GM21529 (cell line): ENCODE results near the gene BCAS4.
"Not testable (repeated sequence)": the region's sequence is repeated elsewhere in the genome, so short reads cannot be mapped to it uniquely, and the experiment has no call there.

Source experiments
- ATAC-seq: cut with Tn5 transposase; IDR thresholded peaks from one replicate; pipeline ENCODE4 v1.9.1; 2021; ENCODE audit not compliant: unreplicated experiment

Gene BCAS4

GRCh38 chr20:50771419-50772080 is 23.3 kb upstream of the BCAS4 start:
- not testable (repeated sequence) for ATAC-seq

GRCh38 chr20:50772420-50773185 is 22.3 kb upstream of the BCAS4 start:
- ATAC-seq, result no peak

DNA sequence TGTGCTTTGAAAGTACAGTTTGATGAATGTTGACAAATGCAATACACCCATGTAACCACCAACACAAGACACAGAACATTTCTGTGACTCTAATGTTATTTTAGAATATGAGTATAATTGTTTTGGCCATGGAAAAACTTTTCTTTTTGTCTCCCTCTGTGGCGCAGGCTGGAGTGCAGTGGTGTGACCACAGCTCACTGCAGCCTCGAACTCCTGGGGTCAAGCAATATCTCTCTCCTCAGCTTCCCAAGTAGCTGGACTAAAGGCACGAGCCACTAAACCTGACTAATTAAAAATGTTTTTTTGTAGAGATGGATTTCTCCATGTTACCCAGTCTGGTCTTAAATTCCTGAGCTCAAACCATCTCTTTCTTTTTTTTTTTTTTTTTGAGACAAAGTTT is 20.3 kb upstream of the BCAS4 start:
- ATAC-seq, result no peak

DNA sequence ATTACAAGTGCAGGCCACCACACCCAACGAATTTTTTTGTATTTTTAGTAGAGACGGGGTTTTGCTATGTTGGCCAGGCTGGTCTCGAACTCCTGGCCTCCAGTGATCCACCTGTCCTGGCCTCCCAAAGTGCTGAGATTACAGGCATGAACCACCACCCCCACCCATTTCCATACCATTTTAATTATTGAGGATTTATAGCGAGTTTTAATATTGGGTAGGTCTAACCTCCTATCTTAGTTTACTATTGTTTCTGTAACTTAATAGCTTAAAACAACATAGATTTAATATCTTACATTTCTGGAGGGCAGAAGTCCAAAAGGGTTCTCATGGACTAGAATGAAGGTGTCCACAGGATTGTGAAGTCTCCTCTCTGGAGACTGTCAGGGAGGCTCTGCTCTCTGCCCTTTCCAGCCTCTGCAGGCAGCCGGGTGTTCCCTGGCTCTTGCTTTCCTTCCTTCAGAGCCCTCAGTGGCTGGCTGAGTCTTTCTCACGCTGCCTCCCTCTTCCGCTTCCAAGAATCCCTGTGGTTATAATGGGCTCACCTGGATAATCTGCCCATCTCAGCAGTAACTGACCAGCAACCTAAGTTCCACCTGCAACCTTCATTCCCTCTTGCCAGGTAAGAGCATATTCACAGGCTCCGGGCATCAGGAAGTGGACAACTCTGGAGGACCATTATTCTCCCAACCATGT is 18.6 kb upstream of the BCAS4 start:
- ATAC-seq, result no peak

- ATAC-seq, result no peak
Observed at GRCh38 chr20:50777373-50777772, 17.5 kb upstream of the BCAS4 start.

DNA sequence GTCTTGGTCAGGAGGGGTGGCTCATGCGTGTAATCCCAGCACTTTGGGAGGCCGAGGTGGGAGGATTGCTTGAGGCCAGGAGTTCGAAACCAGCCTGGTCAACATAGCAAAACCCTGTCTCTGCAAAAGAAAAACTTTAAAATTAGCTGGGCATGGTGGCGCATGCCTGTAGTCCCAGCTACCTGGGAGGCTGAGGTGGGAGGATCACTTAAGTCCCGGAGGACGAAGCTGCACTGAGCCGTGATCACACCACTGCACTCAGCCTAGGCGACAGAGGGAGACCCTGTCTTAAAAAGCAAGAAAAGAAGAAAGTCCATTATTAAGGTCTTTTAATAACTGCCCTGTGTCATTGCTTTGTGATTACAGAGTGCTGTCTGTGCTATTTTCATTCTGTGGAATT is 15.9 kb upstream of the BCAS4 start:
- ATAC-seq, result not testable (repeated sequence)

DNA sequence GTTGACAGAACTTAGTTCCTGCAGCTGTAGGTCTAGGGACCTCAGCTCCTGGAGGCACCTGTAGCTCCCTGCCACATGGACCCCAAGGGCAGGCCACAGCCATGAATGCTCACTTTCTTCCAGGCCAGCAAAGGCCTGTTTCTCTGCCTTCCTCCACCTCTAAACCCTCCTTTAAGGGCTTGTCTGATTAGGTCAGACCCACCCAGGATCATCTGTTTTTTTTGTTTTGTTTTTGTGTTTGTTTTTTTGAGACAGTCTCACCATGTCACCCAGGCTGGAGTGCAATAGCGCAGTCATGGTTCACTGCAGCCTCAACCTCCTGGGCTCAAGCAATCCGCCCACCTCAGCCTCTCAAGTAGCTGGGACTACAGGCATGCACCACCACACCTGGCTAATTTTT is 11.5 kb upstream of the BCAS4 start:
- ATAC-seq, result no peak

- no peak for ATAC-seq
Observed at GRCh38 chr20:50783903-50784302, 11.0 kb upstream of the BCAS4 start.

DNA sequence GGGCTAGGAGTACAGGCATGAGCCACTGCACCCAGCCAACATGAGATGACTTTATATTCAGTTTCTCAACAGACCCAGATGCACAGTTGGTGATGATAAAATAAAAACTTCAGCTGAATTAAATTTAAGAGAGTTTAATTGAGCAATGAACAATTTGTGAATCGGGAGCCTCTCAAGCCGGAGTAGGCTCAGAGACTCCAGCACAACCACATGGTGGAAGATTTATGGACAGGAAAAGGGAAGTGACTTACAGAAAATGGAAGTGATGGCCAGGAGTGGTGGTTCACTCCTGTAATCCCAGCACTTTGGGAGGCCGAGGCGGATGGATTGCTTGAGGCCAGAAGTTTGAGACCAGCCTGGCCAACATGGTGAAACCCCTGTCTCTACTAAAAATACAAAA is 10.4 kb upstream of the BCAS4 start:
- ATAC-seq, result no peak

GRCh38 chr20:50786703-50787102 is 8.2 kb upstream of the BCAS4 start:
- ATAC-seq, result no peak

DNA sequence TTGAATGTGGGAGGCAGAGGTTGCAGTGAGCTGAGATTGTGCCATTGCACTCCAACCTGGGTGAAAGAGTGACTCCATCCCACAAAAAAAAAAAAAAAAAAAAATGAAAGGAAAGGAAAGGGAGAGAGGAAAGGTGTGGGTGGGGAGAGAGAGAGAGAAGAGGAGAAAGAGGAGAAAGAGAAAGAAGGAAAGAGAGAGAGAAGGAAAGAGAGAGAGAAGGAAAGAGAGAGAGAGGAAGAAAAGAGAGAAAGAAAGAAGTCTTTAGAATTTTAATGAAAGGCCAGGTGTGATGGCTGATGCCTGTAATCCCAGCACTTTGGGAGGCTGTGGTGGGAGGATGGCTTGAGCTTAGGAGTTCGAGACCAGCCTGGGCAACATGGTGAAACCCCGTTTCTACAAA is 7.7 kb upstream of the BCAS4 start:
- ATAC-seq, result no peak

DNA sequence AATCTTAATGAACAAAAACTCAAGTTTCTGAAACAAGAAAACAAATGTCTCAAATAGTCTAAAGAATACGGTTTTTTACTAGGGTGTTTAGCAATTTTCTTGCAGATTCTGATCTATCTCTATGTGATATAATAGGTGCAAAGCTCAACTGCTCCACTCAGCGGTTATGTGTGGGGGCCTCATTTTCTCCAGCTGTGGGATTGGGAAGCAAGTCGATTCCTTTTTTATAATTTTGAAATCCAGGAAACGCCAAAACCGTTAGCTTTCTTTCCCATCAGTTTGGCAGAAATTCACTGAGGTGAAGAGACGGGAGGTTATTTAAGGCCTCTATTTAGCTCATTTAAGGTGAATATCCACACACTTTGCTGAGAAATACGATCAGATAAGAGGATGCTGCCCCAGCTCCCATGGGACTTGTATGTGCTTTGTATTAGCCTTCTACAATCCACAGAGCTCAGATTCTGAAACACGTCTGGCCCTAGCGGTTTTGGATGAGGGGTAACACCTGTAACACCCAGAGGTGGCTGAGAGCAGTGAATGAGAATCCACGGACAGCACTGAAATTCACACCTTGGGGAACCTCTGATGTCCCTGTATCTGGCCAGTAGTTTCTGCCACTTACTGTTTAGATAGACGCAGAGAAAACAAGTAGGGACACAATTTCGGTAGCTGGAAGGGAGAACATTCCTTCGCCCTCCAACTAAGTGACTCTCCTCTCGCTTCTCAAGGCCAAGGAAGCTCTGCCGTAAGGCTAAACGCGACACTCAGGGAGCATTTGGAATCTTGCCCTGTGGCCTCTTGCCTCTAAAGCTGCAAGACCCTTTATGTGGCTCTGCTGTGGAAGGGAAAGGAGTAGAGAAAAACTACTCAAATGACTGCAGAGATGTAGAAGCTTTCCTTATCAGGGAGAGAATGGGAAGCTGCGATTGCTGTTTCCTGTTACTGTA is 6.5 kb upstream of the BCAS4 start:
- no peak for ATAC-seq

DNA sequence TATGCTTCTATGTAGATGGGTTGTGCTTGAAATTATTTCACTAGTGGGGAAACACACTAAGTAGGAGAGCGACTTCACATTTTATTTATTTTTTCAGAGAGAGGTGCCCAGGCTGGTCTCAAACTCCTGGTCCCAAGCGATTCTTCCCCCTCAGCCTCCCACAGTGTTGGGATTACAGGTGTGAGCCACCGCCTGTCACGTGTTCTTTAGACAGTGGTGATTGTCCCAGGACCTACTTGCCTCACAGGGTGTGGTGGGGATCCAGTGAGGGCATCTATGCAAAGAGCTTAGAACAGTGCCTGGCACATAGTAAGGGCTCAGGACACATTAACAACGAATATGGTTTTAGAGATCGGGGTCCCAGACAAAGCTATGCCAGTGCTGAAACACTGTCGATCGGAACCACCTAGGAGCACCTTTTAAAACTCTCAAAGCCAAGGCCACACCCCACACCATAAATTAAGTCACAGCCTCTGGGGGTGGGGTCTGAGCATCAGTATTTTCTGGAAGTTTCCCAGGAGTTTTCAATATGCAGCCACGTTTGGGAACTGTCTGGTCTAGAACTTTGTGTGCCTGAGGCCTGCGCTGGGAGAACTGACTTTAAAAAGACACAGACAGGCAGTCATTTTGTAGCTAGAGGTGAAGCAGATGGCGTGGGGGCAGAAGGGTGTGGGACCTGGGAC is 4.8 kb upstream of the BCAS4 start:
- no peak for ATAC-seq

DNA sequence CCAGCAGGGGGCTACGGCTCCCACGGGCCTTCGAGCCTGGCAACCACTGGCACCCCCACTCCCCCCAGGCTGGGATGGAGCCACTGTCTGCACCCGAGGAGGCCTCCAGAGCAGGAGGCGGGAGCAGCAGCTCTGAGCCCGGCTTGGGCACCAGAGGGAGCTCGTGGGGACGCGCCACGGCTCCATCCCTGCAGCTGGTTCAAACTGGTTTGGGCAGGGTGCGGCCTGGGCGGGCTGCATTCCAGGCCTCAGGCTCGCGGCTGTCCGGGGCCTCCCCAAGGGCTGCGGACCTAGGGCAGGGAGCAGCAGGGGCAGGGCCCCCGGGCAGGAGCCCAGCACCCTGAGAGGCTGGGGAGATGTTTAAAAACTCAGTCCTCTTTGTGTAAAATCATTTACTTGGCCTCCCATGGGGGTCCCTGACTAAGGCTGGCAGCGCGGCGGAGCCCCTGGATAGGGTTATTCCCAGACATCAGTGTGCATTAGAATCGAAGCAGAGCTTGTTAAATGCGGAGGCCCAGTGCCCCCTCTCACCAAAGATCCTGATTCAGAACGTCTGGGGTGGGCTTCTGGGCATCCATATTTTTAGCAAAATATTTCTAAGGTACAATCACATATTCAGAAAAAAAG is 4.1 kb upstream of the BCAS4 start:
- ATAC-seq, result peak; percentile 70

- no peak for ATAC-seq
Observed at GRCh38 chr20:50792708-50793574, 1.9 kb upstream of the BCAS4 start.

DNA sequence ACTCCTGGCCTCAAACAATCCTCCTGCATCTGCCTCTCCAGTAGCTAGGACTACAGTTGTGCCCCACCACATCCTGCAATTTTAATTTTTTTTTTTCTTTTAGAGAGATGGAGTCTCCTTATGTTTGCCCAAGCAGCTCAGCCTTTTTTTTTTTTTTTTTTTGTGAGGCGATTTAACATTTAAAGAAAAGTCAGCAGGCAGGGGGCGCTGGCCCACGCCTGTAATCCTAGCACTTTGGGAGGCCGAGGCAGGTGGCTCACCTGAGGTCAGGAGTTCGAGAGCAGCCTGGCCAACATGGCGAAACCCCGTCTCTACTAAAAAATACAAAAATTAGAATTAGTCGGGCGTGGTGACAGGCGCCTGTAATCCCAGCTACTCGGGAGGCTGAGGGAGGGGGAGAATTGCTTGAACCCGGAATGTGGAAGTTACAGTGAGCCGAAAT is 1.3 kb upstream of the BCAS4 start:
- ATAC-seq, result not testable (repeated sequence)

DNA sequence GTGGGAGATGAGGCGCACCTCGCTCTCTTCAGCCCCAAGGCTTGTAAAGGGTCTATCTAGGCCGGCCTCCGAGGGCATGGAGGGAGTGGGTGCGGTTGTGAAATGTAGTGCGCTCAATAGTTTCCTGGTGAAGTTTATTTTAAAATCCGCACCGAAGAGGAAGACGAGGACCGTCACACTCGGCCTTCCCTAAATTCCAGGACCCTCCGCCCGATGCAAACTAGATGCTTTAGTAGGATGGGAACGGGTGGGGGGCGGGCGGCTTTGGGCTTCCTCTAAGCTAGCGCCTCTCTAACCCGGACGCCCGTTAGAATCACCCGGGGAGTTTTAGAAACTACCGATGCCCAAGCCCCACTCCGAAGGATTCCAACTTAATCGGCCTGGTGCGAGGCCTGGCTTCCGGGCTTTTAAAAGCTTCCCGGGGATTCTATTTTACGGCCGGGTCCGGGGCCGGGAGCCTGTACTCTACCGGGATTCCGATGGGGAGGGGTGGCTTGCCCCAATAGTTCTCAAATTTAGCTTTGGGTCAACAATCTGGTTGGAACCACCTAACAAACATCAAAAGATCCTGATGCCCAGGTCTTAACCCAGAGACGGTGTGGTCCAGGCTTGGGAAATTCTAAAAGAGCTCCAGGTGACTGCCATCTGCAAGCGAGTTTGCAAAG is 548 bp upstream of the BCAS4 start:
- ATAC-seq, result no peak

GRCh38 chr20:50797142-50797541 is 2.3 kb downstream of the BCAS4 start:
- no peak for ATAC-seq
